H1 (cell line): ENCODE measurements around the gene S100A8. TPM values are rescaled to one million over a fixed set of nuclear protein-coding genes. Genes with fewer than 3 reads are reported as not detected.
A peak's percentile ranks its signal among the peaks of the same experiment; 100 is the strongest.

Experiments
- CTCF ChIA-PET: fragments of 300-600 bp; sonication (Branson Sonifier 250); formaldehyde crosslinking; loops from one replicate; lab custom pipeline; 2021; ENCODE audit not compliant: partially characterized antibody; lab: Charles Lee
- POLR2A ChIA-PET: fragments of 300-600 bp; sonication (Branson Sonifier 250); formaldehyde crosslinking; loops from one replicate; lab custom pipeline; 2021; ENCODE audit warnings: inconsistent platforms; ENCODE audit not compliant: partially characterized antibody; lab: Charles Lee
- DNase-seq, 2 experiments: peaks; one replicate each; pipeline versions ENCODE4 v3.0.0 to v3.0.0-alpha.2; 2010 to 2022; ENCODE audit warnings: low spot score in 2 of 2, low read depth in 1 of 2, mixed read lengths in 1 of 2
- FAIRE-seq: peaks from 2 replicates; lab custom pipeline; 2011; peaks lifted over from hg19 to GRCh38; lab: Jason Lieb, UNC
- H2AFZ ChIP-seq: 2 replicates; pipeline ENCODE4 v1.8.1; 2012; ENCODE audit warnings: low read length, inconsistent platforms
- H2AK5ac ChIP-seq: 2 replicates; pipeline ENCODE4 v1.6.1; 2013; ENCODE audit warnings: low read depth, low read length
- H2BK120ac ChIP-seq: replicated peaks from 2 replicates; pipeline ENCODE3; 2013; ENCODE audit warnings: low read depth, low read length, inconsistent platforms
- H2BK12ac ChIP-seq: 2 replicates; pipeline ENCODE4 v1.6.1; 2013; ENCODE audit warnings: low read depth, low read length
- H2BK15ac ChIP-seq: 2 replicates; pipeline ENCODE4 v1.6.1; 2013; ENCODE audit warnings: low read length
- H2BK20ac ChIP-seq: 2 replicates; pipeline ENCODE4 v1.6.1; 2013; ENCODE audit warnings: low read length
- H2BK5ac ChIP-seq: 2 replicates; pipeline ENCODE4 v1.6.1; 2013; ENCODE audit warnings: low read depth, low read length
- H3K14ac ChIP-seq: 2 replicates; pipeline ENCODE4 v1.6.1; 2013; ENCODE audit warnings: inconsistent platforms; ENCODE audit not compliant: insufficient read length
- H3K18ac ChIP-seq: 2 replicates; pipeline ENCODE4 v1.6.1; 2013; ENCODE audit warnings: low read length; ENCODE audit errors: extremely low read depth
- H3K23ac ChIP-seq: 2 replicates; pipeline ENCODE4 v1.6.1; 2013; ENCODE audit warnings: inconsistent platforms; ENCODE audit not compliant: insufficient read length
- H3K23me2 ChIP-seq: 2 replicates; pipeline ENCODE4 v1.6.1; 2013; ENCODE audit warnings: low read depth, low read length
- H3K27ac ChIP-seq: 2 replicates; pipeline ENCODE4 v1.6.1; 2011; ENCODE audit warnings: low read depth, low read length, inconsistent platforms
- H3K27me3 ChIP-seq, 4 experiments: replicated peaks in 1 of 4; 1 replicate in 1 of 4; 2 replicates in 3 of 4; pipeline versions ENCODE4 v1.6.1 to v1.8.1; 2011 to 2013; ENCODE audit warnings: low read length in 3 of 4, mild to moderate bottlenecking in 3 of 4, inconsistent platforms in 2 of 4, mixed read lengths in 2 of 4, moderate library complexity in 1 of 4; ENCODE audit not compliant: control insufficient read depth in 3 of 4, insufficient read depth in 3 of 4; ENCODE audit errors: extremely low read depth in 1 of 4
- H3K36me3 ChIP-seq, 4 experiments: 2 replicates each; pipeline versions ENCODE4 v1.6.1 to v1.8.1; 2011 to 2013; ENCODE audit warnings: mild to moderate bottlenecking in 4 of 4, low read length in 3 of 4, moderate library complexity in 2 of 4, control low read depth in 1 of 4, inconsistent platforms in 1 of 4; ENCODE audit not compliant: insufficient read depth in 4 of 4, control insufficient read depth in 2 of 4
- H3K4ac ChIP-seq: replicated peaks from 2 replicates; pipeline ENCODE3; 2013; ENCODE audit warnings: low read length, low read depth, mixed read lengths, inconsistent platforms; ENCODE audit not compliant: insufficient read length
- H3K4me1 ChIP-seq, 4 experiments: replicated peaks in 1 of 4; 1 replicate in 1 of 4; 2 replicates in 3 of 4; pipeline versions ENCODE4 v1.6.1 to v1.8.1; 2011 to 2013; ENCODE audit warnings: low read length in 3 of 4, inconsistent platforms in 2 of 4, mixed read lengths in 1 of 4; ENCODE audit not compliant: insufficient read depth in 4 of 4, control insufficient read depth in 3 of 4
- H3K4me2 ChIP-seq, 2 experiments: 2 replicates each; pipeline versions ENCODE4 v1.6.1 to v1.8.1; 2011 to 2013; ENCODE audit warnings: low read depth in 2 of 2, low read length in 2 of 2, control low read depth in 1 of 2, inconsistent platforms in 1 of 2, mild to moderate bottlenecking in 1 of 2; ENCODE audit not compliant: insufficient read depth in 1 of 2
- H3K4me3 ChIP-seq, 4 experiments: fragments of 200-600, 300-600 bp in 1 of 4; sonication (generic), shearing (Covaris generic), sonication (Bioruptor Twin) in 1 of 4; 2 replicates each; pipeline versions ENCODE4 v1.5.1 to v1.8.1; 2011 to 2016; ENCODE audit warnings: low read length in 4 of 4, low read depth in 3 of 4, control low read depth in 2 of 4, inconsistent platforms in 2 of 4, mild to moderate bottlenecking in 2 of 4, mixed read lengths in 1 of 4, moderate library complexity in 1 of 4; ENCODE audit not compliant: insufficient read depth in 2 of 4; ENCODE audit errors: extremely low read depth in 1 of 4
- H3K56ac ChIP-seq: replicated peaks from 2 replicates; pipeline ENCODE3; 2013; ENCODE audit warnings: low read depth, mild to moderate bottlenecking, mixed read lengths, low read length, inconsistent platforms; ENCODE audit not compliant: insufficient read length
- H3K79me1 ChIP-seq: 2 replicates; pipeline ENCODE4 v1.6.1; 2013; ENCODE audit warnings: low read depth, low read length, control low read depth
- H3K79me2 ChIP-seq, 2 experiments: 2 replicates each; pipeline versions ENCODE4 v1.6.1 to v1.8.1; 2012 to 2013; ENCODE audit warnings: low read length in 2 of 2, mild to moderate bottlenecking in 2 of 2, inconsistent platforms in 1 of 2; ENCODE audit not compliant: insufficient read depth in 2 of 2, control insufficient read depth in 1 of 2
- H3K9ac ChIP-seq, 4 experiments: replicated peaks in 1 of 4; 1 replicate in 1 of 4; 2 replicates in 3 of 4; pipeline versions ENCODE4 v1.6.1 to v1.8.1; 2011 to 2013; ENCODE audit warnings: low read depth in 3 of 4, low read length in 3 of 4, control low read depth in 2 of 4, mild to moderate bottlenecking in 2 of 4, moderate library complexity in 2 of 4, inconsistent platforms in 1 of 4; ENCODE audit errors: extremely low read depth in 1 of 4
- H3K9me3 ChIP-seq, 2 experiments: 2 replicates each; pipeline versions ENCODE4 v1.6.1 to v1.8.1; 2012 to 2013; ENCODE audit warnings: mild to moderate bottlenecking in 2 of 2, moderate library complexity in 2 of 2, control low read depth in 1 of 2, inconsistent platforms in 1 of 2, low read depth in 1 of 2, low read length in 1 of 2, mixed read lengths in 1 of 2; ENCODE audit not compliant: insufficient read depth in 2 of 2
- H4K20me1 ChIP-seq, 2 experiments: replicated peaks in 1 of 2; 2 replicates each; pipeline versions ENCODE3 to v1.8.1; 2011 to 2013; ENCODE audit warnings: inconsistent platforms in 2 of 2, low read length in 2 of 2, mild to moderate bottlenecking in 1 of 2; ENCODE audit not compliant: insufficient read depth in 2 of 2, control insufficient read depth in 1 of 2
- H4K5ac ChIP-seq: 2 replicates; pipeline ENCODE4 v1.6.1; 2013; ENCODE audit warnings: low read length, low read depth, mixed read lengths, inconsistent platforms; ENCODE audit not compliant: insufficient read length
- H4K8ac ChIP-seq: 2 replicates; pipeline ENCODE4 v1.8.0; 2013; ENCODE audit warnings: mild to moderate bottlenecking, moderate library complexity, low read length, inconsistent platforms; ENCODE audit not compliant: insufficient read depth; ENCODE audit errors: extremely low read depth
- H4K91ac ChIP-seq: replicated peaks from 2 replicates; pipeline ENCODE3; 2013; ENCODE audit warnings: low read length, mixed read lengths, inconsistent platforms; ENCODE audit not compliant: insufficient read length
- ASH2L ChIP-seq: fragments of 200-600, 300-600 bp; sonication (generic); IDR thresholded peaks from one replicate; pipeline ENCODE4 v1.7.1; 2017; ENCODE audit warnings: low read length
- CBX8 ChIP-seq: fragments of 300-800, 300-1000 bp; sonication (generic); IDR thresholded peaks from 2 replicates; pipeline ENCODE4 v1.7.1; 2016; ENCODE audit warnings: low read depth, low read length, borderline replicate concordance
- EGR1 ChIP-seq: IDR thresholded peaks from 2 replicates; pipeline ENCODE4 v1.6.1; 2011; ENCODE audit warnings: low read depth, low read length, borderline replicate concordance
- EZH2 ChIP-seq: fragments of 200-600 bp; sonication (generic); IDR thresholded peaks from 2 replicates; pipeline ENCODE4 v1.7.1; 2012; ENCODE audit warnings: low read depth, mild to moderate bottlenecking, moderate library complexity, low read length, inconsistent platforms; ENCODE audit not compliant: severe bottlenecking
- FOSL1 ChIP-seq: IDR thresholded peaks from 2 replicates; pipeline ENCODE4 v1.6.1; 2011; ENCODE audit warnings: mild to moderate bottlenecking, low read depth, low read length, moderate library complexity; ENCODE audit not compliant: insufficient read depth
- HDAC6 ChIP-seq: IDR thresholded peaks from one replicate; pipeline ENCODE4 v1.7.1; 2012; ENCODE audit warnings: low read depth, mild to moderate bottlenecking, inconsistent platforms, low read length, moderate library complexity
- KDM1A ChIP-seq: fragments of 200-600, 300-600 bp; sonication (generic); IDR thresholded peaks from 2 replicates; pipeline ENCODE4 v1.7.1; 2016; ENCODE audit warnings: mild to moderate bottlenecking, low read length, borderline replicate concordance
- KDM4A ChIP-seq: IDR thresholded peaks from one replicate; pipeline ENCODE4 v1.7.1; 2012; ENCODE audit warnings: low read depth, mild to moderate bottlenecking, moderate library complexity, low read length, inconsistent platforms; ENCODE audit not compliant: severe bottlenecking
- POU5F1 ChIP-seq: IDR thresholded peaks from 2 replicates; pipeline ENCODE4 v1.6.1; 2011; ENCODE audit warnings: low read depth, mild to moderate bottlenecking, low read length, moderate library complexity
- SP2 ChIP-seq: IDR thresholded peaks from 2 replicates; pipeline ENCODE4 v1.6.1; 2012; ENCODE audit warnings: mild to moderate bottlenecking, low read length, inconsistent platforms
- TCF12 ChIP-seq: IDR thresholded peaks from 2 replicates; pipeline ENCODE4 v1.6.1; 2011; ENCODE audit warnings: low read depth, mild to moderate bottlenecking, low read length
- TEAD4 ChIP-seq: IDR thresholded peaks from 2 replicates; pipeline ENCODE4 v1.6.1; 2012; ENCODE audit warnings: low read depth, low read length, inconsistent platforms, mixed read lengths
- WGBS, 2 experiments: shearing (Covaris generic) in 1 of 2; methylation state at CpG; one replicate each; pipeline versions ENCODE4 v1.1.6 to v1.1.7; 2013 to 2015; ENCODE audit warnings: low lambda C conversion rate in 2 of 2, mixed read lengths in 2 of 2, inconsistent platforms in 1 of 2, low coverage in 1 of 2, missing lambda C conversion rate in 1 of 2; ENCODE audit not compliant: insufficient replicate concordance in 2 of 2, insufficient coverage in 1 of 2, insufficient read length in 1 of 2; ENCODE audit errors: extremely low coverage in 1 of 2, missing lambda C conversion rate in 1 of 2; 5-methylcytosine and 5-hydroxymethylcytosine counted together
- polyA plus RNA-seq, 7 experiments: library from polyadenylated mRNA; depleted of rRNA in 3 of 7; stranded (reverse) in 5 of 7; unstranded in 2 of 7; fragments of >200 nt in 5 of 7; fragments of 200-250 nt in 2 of 7; gene quantifications; 1 replicate in 5 of 7; 2 replicates in 1 of 7; 4 replicates in 1 of 7; pipeline versions ENCODE4 v1.2.1 to v1.2.3, GENCODE V29; 2011 to 2013; ENCODE audit warnings: missing spikeins in 2 of 7, mixed read lengths in 2 of 7
- total RNA-seq: library from RNA; stranded (reverse); fragmentation: NEBNext Ultra II Directional; extraction: Animal tissue kit (Norgen Biotek cat#: 25700); gene quantifications from 2 replicates; pipeline ENCODE4 v1.2.1, GENCODE V29; 2021
- TF ChIP-seq, protein P1 (sequence below): IDR thresholded peaks from 2 replicates; pipeline ENCODE4 v1.6.1; 2011; ENCODE audit warnings: low read depth, mild to moderate bottlenecking, low read length; ENCODE audit not compliant: insufficient read depth

Gene S100A8
- total and polyA plus RNA-seq, 2 of the 8 experiments (the other 6 are each of a cell fraction or from before 2014, with no cell fraction given) = not detected

DNA sequence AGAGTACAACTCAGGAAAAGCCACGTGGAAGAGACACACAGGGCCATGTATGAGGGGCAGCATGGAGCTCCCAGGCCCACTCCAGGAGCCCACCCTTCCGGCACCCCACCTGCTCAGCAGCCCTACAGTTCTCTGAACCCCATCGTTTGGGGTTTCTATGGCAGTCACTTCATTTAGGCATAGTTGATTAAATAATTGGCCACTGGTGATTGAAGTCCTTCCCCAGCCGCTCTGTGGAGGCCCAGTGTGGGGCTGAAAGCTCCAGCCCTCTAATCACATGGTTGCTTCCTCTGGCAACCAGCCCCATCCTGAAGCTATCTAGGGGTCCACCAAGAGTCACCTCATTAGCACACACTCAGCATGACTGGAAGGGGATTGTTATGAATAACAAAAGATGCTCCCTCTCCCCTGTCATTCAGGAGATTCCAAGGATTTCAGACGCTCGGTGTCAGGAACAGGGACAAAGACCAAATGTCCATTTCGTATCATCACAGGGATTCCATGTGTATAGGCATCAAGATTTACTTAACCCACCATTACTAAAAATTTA is 13.3 kb upstream of the S100A8 start:
- Histone ChIP-seq H4K91ac (no peak overlapping the region), H3K18ac (no peak overlapping the region), H3K23me2 (no peaks in the 10 kb centered on the region; the same call in 1 of the 2 replicates), H3K14ac (no peak overlapping the region), H3K9me3 (peaks cover 2 to 3% of the 10 kb centered on the region in 2 experiments; a peak in 1 of 4 replicates), H3K4ac (no peak overlapping the region), H2AK5ac (no peak overlapping the region), H3K27ac (no peak overlapping the region), H3K36me3 (no peaks in the 10 kb centered on the region), H4K5ac (no peak overlapping the region), H3K56ac (no peak overlapping the region), H3K27me3 (peaks cover 0 to 11% (median 8%) of the 10 kb centered on the region in 4 experiments; a peak in 6 of 7 replicates), H2BK12ac (peak overlapping the region; percentile 19; the same call in 1 of the 2 replicates), H2BK15ac (no peak overlapping the region), H4K8ac (no peak overlapping the region), H4K20me1 (no peaks in the 10 kb centered on the region), H3K4me1 (no peaks in the 10 kb centered on the region; a peak in 1 of 7 replicates), H3K4me3 (no peak overlapping the region), H3K9ac (no peak overlapping the region), H3K23ac (no peak overlapping the region), H3K79me2 (no peaks in the 10 kb centered on the region), H2BK5ac (no peak overlapping the region; the same call in 1 of the 2 replicates), H2BK120ac (no peak overlapping the region), H3K79me1 (no peaks in the 10 kb centered on the region), H2BK20ac (no peak overlapping the region), H2AFZ (no peak overlapping the region), H3K4me2 (no peak overlapping the region)
- peak in 1 of 2 experiments; percentile 6 for DNase-seq
- WGBS, 2 experiments = 82% methylated on average over 7 of the region's 7 CpGs; no CpG with 5 or more reads in 1 of the 2 experiments
- ChIA-PET CTCF (interaction anchor here (0.8 to 4.7 kb wide), 13 partner anchors 9 to 164 kb away, joined by 3 to 50 read pairs (median 5); partner anchors contain the start of gene S100A9), POLR2A (interaction anchor here (1.2 kb wide), 1 partner anchor 52 kb away, joined by 4 read pairs; no protein-coding TSS in a partner anchor)
- peak; percentile 45 for FAIRE-seq
- no peak for TF ChIP-seq EZH2
- TF ChIP-seq SP2 = no peak
- no peak for TF ChIP-seq HDAC6
- no peak for TF ChIP-seq FOSL1
- TF ChIP-seq CBX8 = no peak
- TF ChIP-seq EGR1 = no peak
- TF ChIP-seq KDM1A = no peak
- TF ChIP-seq POU5F1 = 0 out of 2 replicates have a peak, but pooled peaks have one; percentile 10
- 0 out of 2 replicates have a peak, but pooled peaks have one; percentile 10 for TF ChIP-seq TEAD4
- TF ChIP-seq KDM4A = no peak
- TF ChIP-seq, protein P1, sequence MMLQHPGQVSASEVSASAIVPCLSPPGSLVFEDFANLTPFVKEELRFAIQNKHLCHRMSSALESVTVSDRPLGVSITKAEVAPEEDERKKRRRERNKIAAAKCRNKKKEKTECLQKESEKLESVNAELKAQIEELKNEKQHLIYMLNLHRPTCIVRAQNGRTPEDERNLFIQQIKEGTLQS = no peak
- no peak for TF ChIP-seq TCF12
- TF ChIP-seq ASH2L = no peak
